ENCODE data around the gene NBEAL2.

NBEAL2 gene

DNA sequence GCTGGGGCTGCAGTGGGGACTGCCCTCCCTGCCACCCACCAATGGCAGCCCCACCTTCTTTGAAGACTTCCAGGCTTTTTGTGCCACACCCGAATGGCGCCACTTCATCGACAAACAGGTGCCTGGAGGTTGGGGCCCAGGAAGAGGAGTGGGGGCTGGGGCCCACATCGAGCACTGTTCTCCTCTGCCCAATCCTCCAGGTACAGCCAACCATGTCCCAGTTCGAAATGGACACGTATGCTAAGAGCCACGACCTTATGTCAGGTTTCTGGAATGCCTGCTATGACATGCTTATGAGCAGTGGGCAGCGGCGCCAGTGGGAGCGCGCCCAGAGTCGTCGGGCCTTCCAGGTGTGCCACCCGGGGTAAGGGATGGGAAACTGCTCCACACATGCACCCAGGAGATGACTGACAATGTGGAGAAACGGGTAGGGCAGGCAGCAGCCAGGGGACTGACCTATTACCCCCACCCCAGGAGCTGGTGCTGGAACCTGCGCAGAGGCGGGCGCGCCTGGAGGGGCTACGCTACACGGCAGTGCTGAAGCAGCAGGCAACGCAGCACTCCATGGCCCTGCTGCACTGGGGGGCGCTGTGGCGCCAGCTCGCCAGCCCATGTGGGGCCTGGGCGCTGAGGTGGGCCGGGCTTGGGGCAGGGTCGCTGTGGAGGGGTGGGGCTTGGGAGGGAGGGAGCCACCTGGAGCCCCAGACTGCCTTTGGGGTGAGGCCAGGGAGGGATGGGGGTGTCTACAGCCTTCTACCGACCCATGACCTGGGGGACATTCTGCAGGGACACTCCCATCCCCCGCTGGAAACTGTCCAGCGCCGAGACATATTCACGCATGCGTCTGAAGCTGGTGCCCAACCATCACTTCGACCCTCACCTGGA is 22.9 kb downstream of the NBEAL2 start:
- no peak for DNase-seq

GRCh38 chr3:47003056-47003410 is 23.6 kb downstream of the NBEAL2 start:
- no peak for DNase-seq

- no peak for DNase-seq
Measured at GRCh38 chr3:47003461-47004368, 24.2 kb downstream of the NBEAL2 start.

- no peak for DNase-seq
Measured at GRCh38 chr3:47004369-47005211, 25.1 kb downstream of the NBEAL2 start.

DNA sequence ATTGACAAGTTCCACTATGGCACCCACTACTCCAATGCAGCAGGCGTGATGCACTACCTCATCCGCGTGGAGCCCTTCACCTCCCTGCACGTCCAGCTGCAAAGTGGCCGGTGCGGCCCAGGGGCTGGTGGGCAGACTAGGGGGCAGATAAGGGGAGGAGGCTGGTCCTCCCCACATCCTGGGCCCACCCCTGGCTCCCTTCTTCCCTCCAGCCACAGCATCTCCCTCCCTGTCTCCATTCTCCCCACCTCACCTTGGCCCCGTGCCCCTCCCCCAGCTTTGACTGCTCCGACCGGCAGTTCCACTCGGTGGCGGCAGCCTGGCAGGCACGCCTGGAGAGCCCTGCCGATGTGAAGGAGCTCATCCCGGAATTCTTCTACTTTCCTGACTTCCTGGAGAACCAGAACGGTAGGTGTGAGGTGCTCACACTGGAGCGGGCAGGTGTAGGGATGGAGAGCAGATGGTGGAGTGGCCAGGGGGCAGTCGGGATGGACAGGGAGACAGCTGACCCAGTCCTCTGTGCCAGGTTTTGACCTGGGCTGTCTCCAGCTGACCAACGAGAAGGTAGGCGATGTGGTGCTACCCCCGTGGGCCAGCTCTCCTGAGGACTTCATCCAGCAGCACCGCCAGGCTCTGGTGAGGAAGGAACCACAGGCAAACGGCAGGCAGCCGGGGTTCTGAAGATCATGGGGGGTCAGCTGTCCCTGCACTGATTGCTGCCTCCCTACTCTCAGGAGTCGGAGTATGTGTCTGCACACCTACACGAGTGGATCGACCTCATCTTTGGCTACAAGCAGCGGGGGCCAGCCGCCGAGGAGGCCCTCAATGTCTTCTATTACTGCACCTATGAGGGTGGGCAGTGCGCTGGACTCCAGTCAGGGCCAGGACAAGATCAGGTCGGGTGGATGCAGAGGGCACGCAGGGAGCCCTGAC is 26.0 kb downstream of the NBEAL2 start:
- DNase-seq: no peak

DNA sequence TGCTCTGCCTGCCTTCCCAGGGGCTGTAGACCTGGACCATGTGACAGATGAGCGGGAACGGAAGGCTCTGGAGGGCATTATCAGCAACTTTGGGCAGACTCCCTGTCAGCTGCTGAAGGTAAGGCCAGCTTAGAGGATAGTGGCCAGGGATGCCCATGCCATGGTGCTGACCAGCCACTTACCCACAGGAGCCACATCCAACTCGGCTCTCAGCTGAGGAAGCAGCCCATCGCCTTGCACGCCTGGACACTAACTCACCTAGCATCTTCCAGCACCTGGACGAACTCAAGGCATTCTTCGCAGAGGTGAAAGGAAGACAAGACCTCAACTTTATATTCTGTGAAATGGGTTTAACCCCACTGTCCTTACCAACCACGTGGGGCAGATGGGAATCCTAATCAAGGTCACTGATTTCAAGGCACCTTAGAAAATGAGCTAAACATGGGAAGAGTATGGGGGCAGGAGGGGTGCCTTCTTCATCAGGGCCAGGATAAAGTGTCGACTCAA is 26.7 kb downstream of the NBEAL2 start:
- DNase-seq: no peak

- DNase-seq: no peak
Measured at GRCh38 chr3:47007001-47007400, 27.5 kb downstream of the NBEAL2 start.

DNA sequence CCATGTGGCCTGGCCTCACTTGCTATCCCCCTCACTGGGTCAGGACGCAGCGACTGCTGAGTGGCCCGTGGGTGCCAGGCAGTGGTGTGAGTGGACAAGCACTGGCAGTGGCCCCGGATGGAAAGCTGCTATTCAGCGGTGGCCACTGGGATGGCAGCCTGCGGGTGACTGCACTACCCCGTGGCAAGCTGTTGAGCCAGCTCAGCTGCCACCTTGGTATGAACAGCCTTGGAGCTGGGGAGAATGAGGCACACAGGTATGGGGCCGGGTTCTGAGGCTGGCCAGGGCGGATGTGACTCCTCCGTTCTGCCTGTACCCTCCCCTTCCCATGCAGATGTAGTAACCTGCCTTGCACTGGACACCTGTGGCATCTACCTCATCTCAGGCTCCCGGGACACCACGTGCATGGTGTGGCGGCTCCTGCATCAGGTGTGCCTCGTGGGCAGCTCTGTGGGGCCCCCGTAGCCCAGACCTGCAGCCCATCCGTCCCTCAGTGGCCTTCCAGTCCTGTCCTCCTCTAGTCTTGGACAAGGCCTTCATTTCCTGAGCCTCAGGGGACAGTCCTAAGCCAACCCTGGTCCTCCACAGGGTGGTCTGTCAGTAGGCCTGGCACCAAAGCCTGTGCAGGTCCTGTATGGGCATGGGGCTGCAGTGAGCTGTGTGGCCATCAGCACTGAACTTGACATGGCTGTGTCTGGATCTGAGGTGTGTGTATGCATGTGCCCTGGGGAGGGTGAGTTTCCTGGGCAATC is 28.2 kb downstream of the NBEAL2 start:
- DNase-seq: no peak

DNA sequence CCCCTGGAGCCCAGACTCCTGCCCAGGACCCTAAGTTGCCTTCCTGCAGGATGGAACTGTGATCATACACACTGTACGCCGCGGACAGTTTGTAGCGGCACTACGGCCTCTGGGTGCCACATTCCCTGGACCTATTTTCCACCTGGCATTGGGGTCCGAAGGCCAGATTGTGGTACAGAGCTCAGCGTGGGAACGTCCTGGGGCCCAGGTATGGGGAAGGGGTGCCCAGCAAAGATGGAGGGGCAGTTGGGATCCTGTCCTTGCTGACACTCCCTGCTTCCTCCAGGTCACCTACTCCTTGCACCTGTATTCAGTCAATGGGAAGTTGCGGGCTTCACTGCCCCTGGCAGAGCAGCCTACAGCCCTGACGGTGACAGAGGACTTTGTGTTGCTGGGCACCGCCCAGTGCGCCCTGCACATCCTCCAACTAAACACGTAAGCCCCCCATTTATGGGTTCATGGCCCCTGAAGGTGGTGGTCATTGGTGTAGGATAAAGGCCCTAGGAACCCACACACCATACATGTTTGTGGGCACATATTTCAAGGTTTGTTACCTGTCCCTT is 28.8 kb downstream of the NBEAL2 start:
- DNase-seq: no peak

GRCh38 chr3:47008851-47009224 is 29.4 kb downstream of the NBEAL2 start:
- no peak for DNase-seq

- DNase-seq: peak; percentile 53 to 59
Measured at GRCh38 chr3:47009225-47010110, 30.0 kb downstream of the NBEAL2 start.

DNA sequence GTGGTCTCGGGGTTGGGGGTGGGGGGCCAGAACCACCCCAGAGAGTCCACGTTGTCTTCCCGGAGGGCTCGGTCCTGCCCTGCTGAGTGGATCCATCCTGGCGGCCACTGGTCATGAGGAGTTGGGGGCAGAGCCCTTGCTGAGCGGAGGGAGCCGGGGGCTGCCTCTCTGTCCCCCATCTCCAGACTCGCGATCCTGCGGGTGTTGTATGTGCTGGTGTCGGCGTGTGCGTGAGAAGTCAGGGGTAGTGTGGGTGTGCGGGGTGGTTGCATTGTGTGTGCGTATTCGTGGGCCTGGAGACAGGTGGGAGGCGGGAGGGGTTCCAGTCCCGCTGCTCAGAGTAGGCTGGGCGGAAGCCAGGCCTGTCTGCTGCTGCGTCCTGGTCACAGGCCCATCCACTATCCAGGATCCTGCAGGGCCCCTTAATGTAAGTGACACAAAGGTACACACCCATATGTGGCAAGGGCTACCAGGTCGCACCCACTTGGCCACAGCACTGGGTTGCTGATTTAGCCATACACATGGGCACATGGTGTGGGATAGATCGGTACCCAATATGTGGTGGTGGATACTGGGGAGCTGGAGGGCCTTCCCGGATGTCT is 30.7 kb downstream of the NBEAL2 start:
- no peak for DNase-seq

GRCh38 chr3:47010910-47011309 is 31.4 kb downstream of the NBEAL2 start:
- DNase-seq: no peak

GRCh38 chr3:47011371-47011770 is 31.9 kb downstream of the NBEAL2 start:
- no peak for DNase-seq

GRCh38 chr3:47012342-47013230 is 33.1 kb downstream of the NBEAL2 start:
- no peak for DNase-seq

DNA sequence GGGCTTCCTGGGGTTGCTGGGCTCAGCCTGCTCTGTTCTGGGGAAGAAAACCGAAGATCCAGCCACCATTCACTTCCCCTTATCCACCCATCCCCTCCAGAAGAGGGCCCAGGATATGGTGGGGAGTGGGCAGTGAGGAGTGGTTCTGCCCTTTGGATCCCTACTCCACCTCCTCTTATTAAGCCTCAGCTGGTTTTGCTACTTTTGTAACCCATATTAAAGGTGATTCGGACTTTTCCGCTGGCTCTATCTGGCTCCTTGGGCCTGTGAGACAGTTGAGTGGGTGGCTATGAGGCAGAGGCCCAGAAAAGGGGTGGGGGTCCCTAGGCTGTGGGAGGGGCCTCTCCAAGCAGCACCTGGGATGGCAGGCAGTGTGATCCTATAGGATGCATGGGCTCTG is 33.8 kb downstream of the NBEAL2 start:
- DNase-seq: no peak

- no peak for DNase-seq
Measured at GRCh38 chr3:47014036-47014435, 34.6 kb downstream of the NBEAL2 start.

- no peak for DNase-seq
Measured at GRCh38 chr3:47015151-47015550, 35.7 kb downstream of the NBEAL2 start.
